ENCODE results near the gene SRRD. TPM values are rescaled to one million over a fixed set of nuclear protein-coding genes. Genes with fewer than 3 reads are reported as not detected.

Gene SRRD
- total and polyA plus RNA-seq, 2 of the 13 experiments (the other 11 are each of a cell fraction or from before 2014, with no cell fraction given) = 22.8 to 36.6 TPM

GRCh38 chr22:26535603-26535908 lies 51.9 kb downstream of the SRRD start:
- DNase-seq (ENCODE audit: low spot score) = no peak
- BruUV-seq (replicated peaks) = no TSS peak

More at GRCh38 chr22:26535603-26535908, 51.9 kb downstream of the SRRD start:
- in situ Hi-C loops (cut with HindIII; ENCODE audit: extremely low pct_ligation_motif_present, low pct_unique_long_range_greater_than_20kb) = no loop called here
- TF ChIP-seq ZGPAT (CRISPR knock-in tag; IDR thresholded peaks at IDR 0.05) (no peak), ZNF101 (CRISPR knock-in tag; IDR thresholded peaks at IDR 0.05; ENCODE audit: borderline replicate concordance, low read depth) (no peak), ZNF124 (CRISPR knock-in tag; IDR thresholded peaks at IDR 0.05) (no peak), TRIM24 (CRISPR knock-in tag; IDR thresholded peaks at IDR 0.05) (no peak), SOX6 (IDR thresholded peaks at IDR 0.05) (no peak), SOX6 (CRISPR knock-in tag; IDR thresholded peaks at IDR 0.05) (no peak), ZNF263 (CRISPR knock-in tag; IDR thresholded peaks at IDR 0.05) (no peak), SP5 (CRISPR knock-in tag; IDR thresholded peaks at IDR 0.05; ENCODE audit: borderline replicate concordance, low read depth) (no peak), KLF9 (CRISPR knock-in tag; IDR thresholded peaks at IDR 0.05; ENCODE audit: low read depth) (no peak), ZNF224 (CRISPR knock-in tag; IDR thresholded peaks at IDR 0.05) (no peak), ZNF326 (CRISPR knock-in tag; IDR thresholded peaks at IDR 0.05; ENCODE audit: borderline replicate concordance) (no peak), ZNF660 (CRISPR knock-in tag; IDR thresholded peaks at IDR 0.05; ENCODE audit: borderline replicate concordance, low read depth) (no peak), ZNF136 (CRISPR knock-in tag; IDR thresholded peaks at IDR 0.05; ENCODE audit: low read depth) (no peak), KDM4B (CRISPR knock-in tag; IDR thresholded peaks at IDR 0.05) (no peak), CCDC6 (CRISPR knock-in tag; IDR thresholded peaks at IDR 0.05) (no peak), SRSF4 (IDR thresholded peaks at IDR 0.05; ENCODE audit: low read depth, low read length, poor library complexity, severe bottlenecking) (no peak), EZH2 (conservative IDR thresholded peaks at IDR 0.05; ENCODE audit: low read depth, low read length) (no peak)
- TF ChIP-seq, protein P1, sequence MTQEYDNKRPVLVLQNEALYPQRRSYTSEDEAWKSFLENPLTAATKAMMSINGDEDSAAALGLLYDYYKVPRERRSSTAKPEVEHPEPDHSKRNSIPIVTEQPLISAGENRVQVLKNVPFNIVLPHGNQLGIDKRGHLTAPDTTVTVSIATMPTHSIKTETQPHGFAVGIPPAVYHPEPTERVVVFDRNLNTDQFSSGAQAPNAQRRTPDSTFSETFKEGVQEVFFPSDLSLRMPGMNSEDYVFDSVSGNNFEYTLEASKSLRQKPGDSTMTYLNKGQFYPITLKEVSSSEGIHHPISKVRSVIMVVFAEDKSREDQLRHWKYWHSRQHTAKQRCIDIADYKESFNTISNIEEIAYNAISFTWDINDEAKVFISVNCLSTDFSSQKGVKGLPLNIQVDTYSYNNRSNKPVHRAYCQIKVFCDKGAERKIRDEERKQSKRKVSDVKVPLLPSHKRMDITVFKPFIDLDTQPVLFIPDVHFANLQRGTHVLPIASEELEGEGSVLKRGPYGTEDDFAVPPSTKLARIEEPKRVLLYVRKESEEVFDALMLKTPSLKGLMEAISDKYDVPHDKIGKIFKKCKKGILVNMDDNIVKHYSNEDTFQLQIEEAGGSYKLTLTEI (CRISPR knock-in tag; conservative IDR thresholded peaks at IDR 0.05) = no peak
- TF ChIP-seq, protein P2, sequence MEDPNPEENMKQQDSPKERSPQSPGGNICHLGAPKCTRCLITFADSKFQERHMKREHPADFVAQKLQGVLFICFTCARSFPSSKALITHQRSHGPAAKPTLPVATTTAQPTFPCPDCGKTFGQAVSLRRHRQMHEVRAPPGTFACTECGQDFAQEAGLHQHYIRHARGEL (CRISPR knock-in tag; IDR thresholded peaks at IDR 0.05) = no peak
- TF ChIP-seq, protein P3, sequence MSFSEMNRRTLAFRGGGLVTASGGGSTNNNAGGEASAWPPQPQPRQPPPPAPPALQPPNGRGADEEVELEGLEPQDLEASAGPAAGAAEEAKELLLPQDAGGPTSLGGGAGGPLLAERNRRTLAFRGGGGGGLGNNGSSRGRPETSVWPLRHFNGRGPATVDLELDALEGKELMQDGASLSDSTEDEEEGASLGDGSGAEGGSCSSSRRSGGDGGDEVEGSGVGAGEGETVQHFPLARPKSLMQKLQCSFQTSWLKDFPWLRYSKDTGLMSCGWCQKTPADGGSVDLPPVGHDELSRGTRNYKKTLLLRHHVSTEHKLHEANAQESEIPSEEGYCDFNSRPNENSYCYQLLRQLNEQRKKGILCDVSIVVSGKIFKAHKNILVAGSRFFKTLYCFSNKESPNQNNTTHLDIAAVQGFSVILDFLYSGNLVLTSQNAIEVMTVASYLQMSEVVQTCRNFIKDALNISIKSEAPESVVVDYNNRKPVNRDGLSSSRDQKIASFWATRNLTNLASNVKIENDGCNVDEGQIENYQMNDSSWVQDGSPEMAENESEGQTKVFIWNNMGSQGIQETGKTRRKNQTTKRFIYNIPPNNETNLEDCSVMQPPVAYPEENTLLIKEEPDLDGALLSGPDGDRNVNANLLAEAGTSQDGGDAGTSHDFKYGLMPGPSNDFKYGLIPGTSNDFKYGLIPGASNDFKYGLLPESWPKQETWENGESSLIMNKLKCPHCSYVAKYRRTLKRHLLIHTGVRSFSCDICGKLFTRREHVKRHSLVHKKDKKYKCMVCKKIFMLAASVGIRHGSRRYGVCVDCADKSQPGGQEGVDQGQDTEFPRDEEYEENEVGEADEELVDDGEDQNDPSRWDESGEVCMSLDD (CRISPR knock-in tag; IDR thresholded peaks at IDR 0.05; ENCODE audit: borderline replicate concordance) = no peak
- POLR2A ChIA-PET = no interaction called here
- H3K4me3 ChIP-seq (replicated peaks in 1 of 3; ENCODE audit: insufficient read depth in 1 of 3, low read depth in 2 of 3, low read length in 3 of 3) = no peak overlapping the region
- no peak overlapping the region for H3K4me2 ChIP-seq (ENCODE audit: low read depth, low read length)
- H3K4me1 ChIP-seq (ENCODE audit: insufficient read depth, low read length) = no peaks in the 10 kb centered on the region
- no peak overlapping the region for H3K9ac ChIP-seq (ENCODE audit: insufficient read depth, low read depth, low read length)
- peaks cover under 1 to 18% of the 10 kb centered on the region in 2 experiments; a peak in 4 of 5 replicates for H3K36me3 ChIP-seq (replicated peaks in 1 of 2; ENCODE audit: control insufficient read depth in 1 of 2, insufficient read depth in 2 of 2, low read length in 2 of 2)
- no peaks in the 10 kb centered on the region for H3K79me2 ChIP-seq (ENCODE audit: insufficient read depth, low read length)
- CTCF ChIA-PET (ENCODE audit: low intra/inter-chr PET ratio, low total read pairs) = no interaction called here
- H3K27me3 ChIP-seq (ENCODE audit: control insufficient read depth in 1 of 2, insufficient read depth in 2 of 2, low read length in 2 of 2) = no peaks in the 10 kb centered on the region
- no peak overlapping the region for H2AFZ ChIP-seq (ENCODE audit: low read length)
- intact Hi-C loops (cut with micrococcal nuclease; ENCODE audit: unreplicated experiment) = no loop called here
- no peak overlapping the region for H3K27ac ChIP-seq (ENCODE audit: extremely low read length, insufficient read depth, low read length)
- H3K9me3 ChIP-seq (ENCODE audit: low read length) = no peaks in the 10 kb centered on the region
- H4K20me1 ChIP-seq (ENCODE audit: insufficient read depth, low read length) = no peaks in the 10 kb centered on the region
- FAIRE-seq (no peak), ATAC-seq (no peak)
- WGBS (ENCODE audit: low lambda C conversion rate) = 97% methylated on average over 3 of the region's 3 CpGs
